Psoas muscle (tissue), 8 donors: ENCODE results near the gene DUSP16. TPM values are rescaled to one million over a fixed set of nuclear protein-coding genes. Genes with fewer than 3 reads are reported as not detected.

ENCODE experiments used
- ATAC-seq, 4 donors: fragments of 200-7000 bp; cut with Tn5 transposase; one replicate each; pipeline ENCODE4 v1.9.1; 2020; ENCODE audit warnings: moderate library complexity in 3 of 4, mild to moderate bottlenecking in 2 of 4
- DNase-seq, 2 donors: peaks; one replicate each; pipeline ENCODE4 v3.0.0-alpha.2; 2020
- H3K27ac ChIP-seq: fragments of 200-600 bp; one replicate; pipeline ENCODE4 v1.8.0; 2022
- H3K27me3 ChIP-seq, 3 donors: fragments of 200-600 bp in 1 of 3; one replicate each; pipeline versions ENCODE4 v1.6.1 to v1.8.0; 2013 to 2022; ENCODE audit warnings: low read length in 2 of 3, mild to moderate bottlenecking in 2 of 3, moderate library complexity in 1 of 3; ENCODE audit not compliant: insufficient read depth in 3 of 3
- H3K36me3 ChIP-seq, 2 donors: fragments of 200-600 bp in 1 of 2; one replicate each; pipeline versions ENCODE4 v1.6.1 to v1.8.0; 2013 to 2022; ENCODE audit warnings: low read depth in 1 of 2, mild to moderate bottlenecking in 1 of 2, moderate library complexity in 1 of 2; ENCODE audit not compliant: insufficient read depth in 1 of 2
- H3K4me1 ChIP-seq: fragments of 200-600 bp; one replicate; pipeline ENCODE4 v1.8.0; 2022
- H3K4me3 ChIP-seq: fragments of 200-600 bp; one replicate; pipeline ENCODE4 v1.8.0; 2022; ENCODE audit warnings: mild to moderate bottlenecking
- H3K9me3 ChIP-seq: fragments of 200-600 bp; one replicate; pipeline ENCODE4 v1.8.0; 2022
- WGBS, 3 donors: extraction: QIAGEN DNeasy Blood & Tissue Kit; methylation state at CpG; one replicate each; pipeline versions ENCODE4 v1.1.6 to v1.1.7; 2013; 5-methylcytosine and 5-hydroxymethylcytosine counted together
- intact Hi-C, 2 donors: fragments of 100-400 bp; cut with DNase I; formaldehyde crosslinking; loops; one replicate each; pipeline versions ENCODE4 v1.11.0 to v1.14.2; 2022
- polyA plus RNA-seq, 3 donors: library from polyadenylated mRNA; stranded (reverse); fragments of 200-250 nt; gene quantifications; one replicate each; pipeline ENCODE4 v1.2.3, GENCODE V29; 2013
- total RNA-seq, 4 donors: library from RNA; stranded (reverse); fragmentation: NEBNext Ultra II Directional in 2 of 4; extraction: Animal tissue kit (Norgen Biotek cat#: 25700) in 2 of 4; gene quantifications; one replicate each; pipeline versions ENCODE4 v1.2.1 to v1.2.4, GENCODE V29; 2021 to 2023
- TF ChIP-seq, protein P1 (sequence below): fragments of 200-600 bp; IDR thresholded peaks from one replicate; pipeline ENCODE4 v1.8.0; 2022; ENCODE audit warnings: antibody characterized with exemption
- donor health status: healthy with polysubstance abuse.
- donor health status: DM: no; HTN: no; CAD: no; lungs with moderate emphysema.
- donor health status: Bipolar disorder and iron deficiency.
- donor health status: healthy.
- donor health status: DM: yes; HTN: yes; CAD: no.
- donor health status: DM: no; HTN: no; CAD: no.
- donor health status: DM: no; HTN: no; CAD: no.
- donor health status: DM: yes; HTN: yes; CAD: no.

Gene DUSP16
- total and polyA plus RNA-seq, 7 donors, result 3.3 to 23.8 (median 14.2) TPM

DNA sequence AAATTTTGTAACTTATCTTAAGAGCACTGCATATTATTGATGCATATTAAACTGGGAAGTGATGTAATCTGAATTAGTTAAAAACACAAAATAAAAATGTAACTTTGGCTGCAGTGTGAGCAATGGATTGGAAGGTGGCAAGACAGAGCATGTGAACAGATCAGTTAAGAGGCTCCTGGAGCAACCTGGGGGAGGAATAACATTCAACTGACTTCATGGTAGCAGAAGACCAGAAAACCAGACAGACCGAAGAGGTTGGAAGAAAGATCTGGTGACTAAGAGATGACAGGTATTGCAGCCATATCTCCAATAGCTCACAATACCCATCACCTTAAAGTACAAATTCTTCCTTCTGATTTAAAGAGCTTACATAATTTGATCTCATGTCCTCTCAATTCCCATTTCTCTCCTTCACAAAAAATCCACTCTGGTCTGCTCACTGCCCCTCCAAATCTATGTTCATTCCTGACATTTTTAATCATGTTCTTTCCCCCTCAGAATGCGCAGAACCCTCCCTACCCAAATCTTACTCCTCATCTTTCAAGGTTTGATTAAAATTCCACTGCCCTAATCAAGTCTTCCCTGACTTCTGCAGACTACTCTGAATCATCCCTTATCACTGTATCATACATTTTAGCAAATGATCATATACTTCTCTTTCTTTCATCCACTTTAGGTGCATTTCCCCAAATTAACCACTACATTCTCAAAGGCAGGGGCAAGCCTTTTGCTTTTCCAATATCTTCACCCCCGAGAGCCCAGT lies 51.5 kb downstream of the DUSP16 start:
- Histone ChIP-seq H3K36me3 (no peaks in the 10 kb centered on the region), H3K4me3 (no peak overlapping the region), H3K27me3 (no peaks in the 10 kb centered on the region), H3K27ac (no peak overlapping the region), H3K9me3 (no peaks in the 10 kb centered on the region), H3K4me1 (peaks cover 61% of the 10 kb centered on the region)
- TF ChIP-seq, protein P1, sequence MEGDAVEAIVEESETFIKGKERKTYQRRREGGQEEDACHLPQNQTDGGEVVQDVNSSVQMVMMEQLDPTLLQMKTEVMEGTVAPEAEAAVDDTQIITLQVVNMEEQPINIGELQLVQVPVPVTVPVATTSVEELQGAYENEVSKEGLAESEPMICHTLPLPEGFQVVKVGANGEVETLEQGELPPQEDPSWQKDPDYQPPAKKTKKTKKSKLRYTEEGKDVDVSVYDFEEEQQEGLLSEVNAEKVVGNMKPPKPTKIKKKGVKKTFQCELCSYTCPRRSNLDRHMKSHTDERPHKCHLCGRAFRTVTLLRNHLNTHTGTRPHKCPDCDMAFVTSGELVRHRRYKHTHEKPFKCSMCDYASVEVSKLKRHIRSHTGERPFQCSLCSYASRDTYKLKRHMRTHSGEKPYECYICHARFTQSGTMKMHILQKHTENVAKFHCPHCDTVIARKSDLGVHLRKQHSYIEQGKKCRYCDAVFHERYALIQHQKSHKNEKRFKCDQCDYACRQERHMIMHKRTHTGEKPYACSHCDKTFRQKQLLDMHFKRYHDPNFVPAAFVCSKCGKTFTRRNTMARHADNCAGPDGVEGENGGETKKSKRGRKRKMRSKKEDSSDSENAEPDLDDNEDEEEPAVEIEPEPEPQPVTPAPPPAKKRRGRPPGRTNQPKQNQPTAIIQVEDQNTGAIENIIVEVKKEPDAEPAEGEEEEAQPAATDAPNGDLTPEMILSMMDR, result no peak
- intact Hi-C loops, result no loop called here
- WGBS, 3 donors, result 64 to 90% (median 69%) methylated on average over 3 of the region's 3 CpGs
- ATAC-seq (no peak), DNase-seq (no peak)

DNA sequence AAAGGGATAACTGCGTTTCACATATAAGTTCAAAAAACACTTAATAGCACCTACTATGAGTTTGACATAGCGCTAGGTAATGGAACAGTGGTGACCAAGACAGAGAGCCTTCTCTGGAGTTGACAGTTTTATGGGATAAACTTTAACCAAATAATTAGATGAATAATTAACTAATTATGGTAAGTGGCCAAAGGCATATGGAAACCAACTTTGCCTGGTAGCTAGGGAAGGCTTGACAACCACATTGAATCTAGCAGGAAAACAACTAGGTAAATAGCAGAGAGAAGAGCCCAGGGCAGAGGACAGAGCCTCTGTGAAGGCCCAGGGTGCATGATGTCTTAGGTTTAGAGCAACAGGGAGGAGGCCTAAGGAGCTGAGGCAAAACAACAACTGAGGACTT lies 52.1 kb downstream of the DUSP16 start:
- 96 to 100% (median 100%) methylated on average over 2 of the region's 2 CpGs for WGBS, 3 donors
- H3K27ac ChIP-seq, result peak overlapping the region; percentile 57
- DNase-seq (no peak), ATAC-seq (no peak)
- no peak overlapping the region for H3K4me3 ChIP-seq
- H3K27me3 ChIP-seq, result no peaks in the 10 kb centered on the region
- TF ChIP-seq, protein P1, result no peak
- H3K4me1 ChIP-seq, result peaks cover 67% of the 10 kb centered on the region
- no peaks in the 10 kb centered on the region for H3K36me3 ChIP-seq
- no peaks in the 10 kb centered on the region for H3K9me3 ChIP-seq
- intact Hi-C loops, result no loop called here

DNA sequence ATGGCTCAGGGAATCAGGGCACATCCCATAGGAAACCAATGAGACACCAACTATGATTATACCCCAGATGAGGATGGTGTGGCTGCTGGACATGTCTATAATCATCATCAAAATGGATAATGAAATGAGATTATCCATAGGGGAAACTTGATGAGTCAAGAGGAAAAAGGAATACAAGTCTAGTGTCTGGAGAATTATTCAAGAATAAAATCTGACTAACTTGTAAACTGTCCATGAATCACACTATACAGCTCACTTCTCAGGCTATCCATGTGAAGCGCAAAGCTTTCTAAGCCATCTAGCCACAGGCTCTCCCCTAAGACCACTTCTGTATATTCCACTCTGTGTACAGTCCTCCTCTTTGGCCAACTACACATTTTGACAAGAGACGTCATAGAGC lies 52.5 kb downstream of the DUSP16 start:
- intact Hi-C loops, result no loop called here
- peaks cover 71% of the 10 kb centered on the region for H3K4me1 ChIP-seq
- H3K4me3 ChIP-seq, result no peak overlapping the region
- H3K27me3 ChIP-seq, result no peaks in the 10 kb centered on the region
- WGBS, 3 donors, result 85 to 86% (median 85%) methylated on average over 2 of the region's 2 CpGs
- TF ChIP-seq, protein P1, result no peak
- peak; percentile 33 to 72 (median 64) for ATAC-seq
- H3K36me3 ChIP-seq, result no peaks in the 10 kb centered on the region
- peak overlapping the region; percentile 57 for H3K27ac ChIP-seq
- H3K9me3 ChIP-seq, result no peaks in the 10 kb centered on the region
- no peak for DNase-seq

DNA sequence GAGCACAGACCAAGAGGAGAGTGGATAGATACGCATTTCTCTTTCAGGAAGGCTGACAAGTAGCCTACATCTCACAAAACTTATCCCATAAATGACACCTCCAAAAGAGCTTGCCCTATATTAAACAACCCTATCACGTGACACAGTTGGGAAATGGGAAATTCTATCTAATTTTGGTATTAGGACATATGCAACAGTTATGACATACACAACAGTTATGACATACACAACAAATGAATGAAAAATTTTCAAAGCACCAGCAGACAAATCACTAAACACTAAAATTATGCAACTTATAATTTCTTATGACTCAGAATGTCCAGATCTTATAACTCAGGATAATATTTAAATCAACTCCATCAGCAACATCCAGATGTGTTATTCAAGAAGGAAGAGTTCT lies 54.1 kb downstream of the DUSP16 start:
- H3K36me3 ChIP-seq, result no peaks in the 10 kb centered on the region
- TF ChIP-seq, protein P1, result no peak
- intact Hi-C loops, result loop anchor here (5.0 kb wide), 1 partner anchor 54 kb away; the partner anchor contains the start of gene DUSP16 (in 2 of the 2)
- no peak overlapping the region for H3K27ac ChIP-seq
- ATAC-seq, result peak in 3 of 4 donors; percentile 17 to 57 (median 25)
- peaks cover 70% of the 10 kb centered on the region for H3K4me1 ChIP-seq
- DNase-seq, result no peak
- H3K4me3 ChIP-seq, result no peak overlapping the region
- H3K9me3 ChIP-seq, result no peaks in the 10 kb centered on the region
- 78 to 88% (median 80%) methylated on average over 2 of the region's 2 CpGs for WGBS, 3 donors
- no peaks in the 10 kb centered on the region for H3K27me3 ChIP-seq
